ENCODE results near the gene CARMIL3.
"Not testable (repeated sequence)": the region's sequence is repeated elsewhere in the genome, so short reads cannot be mapped to it uniquely, and the experiment has no call there.

The CARMIL3 gene

DNA sequence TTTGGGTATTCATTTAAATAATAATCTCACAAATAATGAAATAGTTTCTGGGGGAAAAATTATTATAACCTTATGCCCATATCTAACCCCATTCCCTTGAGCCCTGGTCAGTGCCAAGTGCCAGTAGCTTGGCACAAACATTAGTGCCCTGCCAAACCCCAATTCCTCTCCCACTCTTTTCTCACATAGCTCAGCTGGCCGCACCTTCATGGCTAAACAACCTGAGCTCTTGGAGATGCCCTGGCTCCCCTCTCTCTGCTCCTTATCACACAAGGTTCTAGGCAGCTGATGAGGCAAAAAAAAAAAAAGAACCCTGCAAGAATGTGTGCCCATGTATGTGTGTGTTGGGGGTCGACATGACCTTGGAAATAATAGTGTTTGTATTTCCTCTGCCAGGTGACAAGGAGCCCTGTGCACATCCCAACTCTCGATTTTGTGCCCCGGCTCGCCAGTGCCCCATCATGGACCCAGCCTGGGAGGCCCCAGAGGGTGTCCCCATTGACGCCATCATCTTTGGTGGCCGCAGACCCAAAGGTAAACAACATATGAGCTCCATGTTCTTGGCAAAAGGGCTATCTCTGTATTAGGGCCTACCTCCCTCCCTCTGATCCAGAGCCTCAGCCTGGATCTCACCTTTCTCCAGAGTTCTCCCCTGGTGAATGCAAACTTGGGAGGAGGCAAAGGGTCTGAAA is 50.7 kb downstream of the CARMIL3 start:
- H2AFZ ChIP-seq (ENCODE audit: low read depth): no peak overlapping the region
- H3K79me2 ChIP-seq (ENCODE audit: insufficient read depth, low read depth): no peaks in the 10 kb centered on the region
- no peaks in the 10 kb centered on the region for H4K20me1 ChIP-seq (ENCODE audit: insufficient read depth)
- no peaks in the 10 kb centered on the region for H3K4me1 ChIP-seq (ENCODE audit: low read depth, poor library complexity, severe bottlenecking)
- H3K9ac ChIP-seq: no peak overlapping the region
- H3K36me3 ChIP-seq (ENCODE audit: insufficient read depth): no peaks in the 10 kb centered on the region
- H3K4me2 ChIP-seq: no peak overlapping the region
- no peaks in the 10 kb centered on the region for H3K27me3 ChIP-seq (ENCODE audit: insufficient read depth, low read depth)
- H3K27ac ChIP-seq: no peak overlapping the region
- no peak for TF ChIP-seq CTCF (conservative IDR thresholded peaks at IDR 0.05; ENCODE audit: low read depth, low read length)
- no peak overlapping the region for H3K4me3 ChIP-seq (IDR thresholded peaks at IDR 0.05; ENCODE audit: insufficient read depth, low read depth, low read length)

GRCh38 chr14:24103451-24103850 is 51.6 kb downstream of the CARMIL3 start:
- Histone ChIP-seq H3K27me3 (ENCODE audit: insufficient read depth, low read depth) (no peaks in the 10 kb centered on the region), H3K4me3 (IDR thresholded peaks at IDR 0.05; ENCODE audit: insufficient read depth, low read depth, low read length) (no peak overlapping the region), H3K9ac (no peak overlapping the region), H3K4me2 (no peak overlapping the region), H4K20me1 (ENCODE audit: insufficient read depth) (no peaks in the 10 kb centered on the region), H3K79me2 (ENCODE audit: insufficient read depth, low read depth) (no peaks in the 10 kb centered on the region), H3K36me3 (ENCODE audit: insufficient read depth) (no peaks in the 10 kb centered on the region), H3K4me1 (ENCODE audit: low read depth, poor library complexity, severe bottlenecking) (peaks cover 3% of the 10 kb centered on the region), H3K27ac (no peak overlapping the region), H2AFZ (ENCODE audit: low read depth) (no peak overlapping the region)
- no peak for TF ChIP-seq CTCF (conservative IDR thresholded peaks at IDR 0.05; ENCODE audit: low read depth, low read length)

GRCh38 chr14:24105609-24106239 is 53.9 kb downstream of the CARMIL3 start:
- not testable (repeated sequence) for H3K27me3 ChIP-seq (ENCODE audit: insufficient read depth, low read depth); H3K9ac ChIP-seq; H3K4me3 ChIP-seq (IDR thresholded peaks at IDR 0.05; ENCODE audit: insufficient read depth, low read depth, low read length); H3K4me2 ChIP-seq; H3K79me2 ChIP-seq (ENCODE audit: insufficient read depth, low read depth); H4K20me1 ChIP-seq (ENCODE audit: insufficient read depth); H3K36me3 ChIP-seq (ENCODE audit: insufficient read depth); H2AFZ ChIP-seq (ENCODE audit: low read depth); H3K27ac ChIP-seq
- H3K4me1 ChIP-seq (ENCODE audit: low read depth, poor library complexity, severe bottlenecking): peaks cover 25% of the 10 kb centered on the region

- H3K27me3 ChIP-seq (ENCODE audit: insufficient read depth, low read depth): no peaks in the 10 kb centered on the region
- H3K4me1 ChIP-seq (ENCODE audit: low read depth, poor library complexity, severe bottlenecking): peaks cover 30% of the 10 kb centered on the region
- H2AFZ ChIP-seq (ENCODE audit: low read depth): no peak overlapping the region
- no peak for TF ChIP-seq CTCF (conservative IDR thresholded peaks at IDR 0.05; ENCODE audit: low read depth, low read length)
- no peaks in the 10 kb centered on the region for H3K36me3 ChIP-seq (ENCODE audit: insufficient read depth)
- H3K79me2 ChIP-seq (ENCODE audit: insufficient read depth, low read depth): no peaks in the 10 kb centered on the region
- H3K4me2 ChIP-seq: no peak overlapping the region
- no peak overlapping the region for H3K4me3 ChIP-seq (IDR thresholded peaks at IDR 0.05; ENCODE audit: insufficient read depth, low read depth, low read length)
- H4K20me1 ChIP-seq (ENCODE audit: insufficient read depth): no peaks in the 10 kb centered on the region
- H3K9ac ChIP-seq: no peak overlapping the region
- no peak overlapping the region for H3K27ac ChIP-seq
Observed at GRCh38 chr14:24106672-24107271, 55.0 kb downstream of the CARMIL3 start.

All from KMS-11 (cell line).